NCI-H1436 treated with DMSO at 0.1 percent for 48 hours (cell line): Measurements from ENCODE around the gene ERVH48-1.
"Not testable (repeated sequence)": the region's sequence is repeated elsewhere in the genome, so short reads cannot be mapped to it uniquely, and the experiment has no call there.

Experiments used
- DNase-seq: peaks from one replicate; lab custom pipeline; 2025; lab: John Stamatoyannopoulos, UW

Gene ERVH48-1

GRCh38 chr21:42925114-42925926 is at the start of gene ERVH48-1:
Gene ERVH48-1, minus strand, starts transcription at chr21:42925630. Its CDS starts 6,624 bp downstream, at chr21:42919006.
- no peak for DNase-seq

DNA sequence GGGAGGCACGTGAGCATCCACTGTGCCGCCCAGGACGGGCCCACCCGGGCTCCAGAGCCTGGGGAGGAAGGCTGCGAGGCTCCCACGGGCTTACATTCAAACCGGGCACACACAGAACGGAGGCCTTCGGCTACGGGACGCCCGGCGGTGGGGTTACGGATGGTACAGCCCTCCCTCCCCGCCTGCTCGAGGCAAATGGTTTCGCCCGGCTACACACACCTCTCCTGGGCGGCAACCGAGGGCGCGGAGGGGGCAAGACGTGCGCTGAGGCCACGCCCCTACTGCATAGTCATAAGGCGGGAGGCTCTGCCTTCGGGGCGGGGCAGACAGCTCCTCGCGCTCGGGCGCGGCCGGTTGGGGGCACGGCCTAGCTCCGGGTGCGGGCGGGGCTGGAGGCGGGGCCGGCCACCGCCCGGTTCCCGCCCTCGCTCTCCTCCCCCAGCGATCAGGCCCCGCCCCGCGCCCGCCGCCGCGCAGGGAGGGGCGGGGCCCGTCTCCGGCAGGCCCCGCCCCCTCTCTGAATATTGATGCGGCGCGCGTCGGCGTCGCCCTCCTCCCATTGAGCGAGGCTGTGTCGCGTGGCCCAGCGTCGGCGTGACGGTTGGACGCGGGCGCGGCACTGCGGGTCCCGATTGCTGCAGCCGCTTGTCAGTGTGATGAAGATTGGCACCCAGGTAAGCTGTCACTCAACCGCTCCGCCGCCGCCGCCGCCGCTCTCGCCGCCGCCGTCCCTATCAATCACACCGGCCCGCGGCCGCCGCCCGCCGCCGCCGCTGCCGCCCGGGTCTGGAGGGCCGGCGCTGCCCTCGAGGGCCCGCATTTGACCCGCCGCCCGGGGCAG is 48.8 kb upstream of the ERVH48-1 start, which contains the start of gene PKNOX1:
Gene PKNOX1, plus strand, starts transcription at position 572 of the 841 bp plus-strand sequence. CDS start 29,820 bp downstream, outside the sequence.
- DNase-seq, result peak; percentile 96

GRCh38 chr21:42973309-42973990 is 48.0 kb upstream of the ERVH48-1 start:
- DNase-seq, result no peak

- DNase-seq, result no peak
Observed at GRCh38 chr21:42971897-42972275, 46.5 kb upstream of the ERVH48-1 start.

DNA sequence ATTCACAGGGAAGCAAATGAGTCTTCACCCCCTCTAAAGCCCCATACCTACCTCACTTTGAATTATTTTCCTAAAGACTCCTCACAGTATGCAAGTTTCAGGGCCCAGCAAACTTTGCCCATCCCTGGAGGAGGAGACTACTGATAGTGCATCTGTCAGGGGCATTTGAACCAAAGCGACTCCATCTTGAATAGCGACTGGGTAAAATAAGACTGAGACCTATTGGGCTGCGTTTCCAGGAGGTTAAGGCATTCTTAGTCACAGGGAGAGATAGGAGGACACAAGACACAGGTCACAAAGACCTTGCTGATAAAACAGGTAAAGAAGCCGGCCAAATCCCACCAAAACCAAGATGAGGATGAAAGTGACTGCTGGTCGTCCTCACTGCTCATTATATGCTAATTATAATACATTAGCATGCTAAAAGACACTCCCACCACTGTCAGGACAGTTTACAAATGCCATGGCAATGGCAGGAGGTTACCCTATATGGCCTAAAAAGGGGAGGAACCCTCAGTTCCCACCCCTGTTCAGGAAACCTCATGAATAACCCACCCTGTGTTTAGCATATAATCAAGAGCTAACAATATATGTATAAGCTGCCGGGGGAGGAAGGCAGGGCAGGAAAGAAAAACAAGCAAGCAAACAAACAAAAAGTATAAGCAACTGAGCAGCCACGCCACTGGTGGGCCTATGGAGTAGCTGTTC is 45.7 kb upstream of the ERVH48-1 start:
- DNase-seq, result no peak

- no peak for DNase-seq
Observed at GRCh38 chr21:42969193-42969600, 43.8 kb upstream of the ERVH48-1 start.

- not testable (repeated sequence) for DNase-seq
Observed at GRCh38 chr21:42967616-42968015, 42.2 kb upstream of the ERVH48-1 start.

DNA sequence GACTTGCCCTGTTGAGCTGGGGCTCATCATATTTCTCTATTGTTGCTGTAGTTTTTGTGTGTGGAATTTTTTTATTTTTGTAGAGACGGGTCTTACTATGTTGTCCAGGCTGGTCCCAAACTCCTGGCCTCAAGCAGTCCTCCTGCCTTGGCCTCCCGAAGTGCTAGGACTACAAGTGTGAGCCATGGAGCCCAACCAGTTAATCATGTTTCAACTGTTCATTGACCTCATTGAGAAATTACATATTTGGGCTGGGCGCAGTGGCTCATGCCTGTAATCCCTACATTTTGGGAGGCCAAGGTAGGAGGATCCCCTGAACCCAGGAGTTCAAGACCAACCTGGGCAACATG is 39.8 kb upstream of the ERVH48-1 start:
- DNase-seq, result no peak

DNA sequence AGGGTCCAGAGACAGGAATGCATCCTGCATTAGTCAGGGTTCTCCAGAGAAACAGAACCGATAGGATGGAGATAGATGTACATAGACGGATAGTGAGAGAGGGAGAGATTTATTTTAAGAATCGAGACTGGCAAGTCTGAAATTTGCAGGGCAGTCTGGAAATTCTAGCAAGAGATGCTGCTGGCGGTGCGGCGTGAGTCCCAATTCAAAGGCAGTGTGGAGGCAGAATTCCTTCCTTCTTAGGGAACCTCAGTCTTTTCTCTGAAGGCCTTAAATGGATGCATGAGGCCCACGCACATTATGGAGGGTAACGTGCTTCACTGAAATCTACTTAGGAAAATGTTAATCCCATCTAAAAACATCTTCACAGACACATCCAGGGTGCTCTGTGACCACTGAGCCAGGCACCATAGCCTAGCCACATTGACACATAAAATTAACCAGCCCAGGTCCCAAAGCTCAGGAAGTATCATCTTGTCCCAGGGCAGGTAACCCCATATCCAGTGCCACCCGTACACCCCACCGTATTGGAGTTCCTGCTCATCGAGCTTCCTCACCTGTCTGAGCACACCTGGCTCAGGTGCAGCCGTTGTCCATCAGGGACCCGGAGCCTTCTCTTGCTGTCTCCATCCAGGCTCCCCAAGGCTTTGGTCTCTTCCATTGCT is 39.2 kb upstream of the ERVH48-1 start:
- DNase-seq, result no peak

DNA sequence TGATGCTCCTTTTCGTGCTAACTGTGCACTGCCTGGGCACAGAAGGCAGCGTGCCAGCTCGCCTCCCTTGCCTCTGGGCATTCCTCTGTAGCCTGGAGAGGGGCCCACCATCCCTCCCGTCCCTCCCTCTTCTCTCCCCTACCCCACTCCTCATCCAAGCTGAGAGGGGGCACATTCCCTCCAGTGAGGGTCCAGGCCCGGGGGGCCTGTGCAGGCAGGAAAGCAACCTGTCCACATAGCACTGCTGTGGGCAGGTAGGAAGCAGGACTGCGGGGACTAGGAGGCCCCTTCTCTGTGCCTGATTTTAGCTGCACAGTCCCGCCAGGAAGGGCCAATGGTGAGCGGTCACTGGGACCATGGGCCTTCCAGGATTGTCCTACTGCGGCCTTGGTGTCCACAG is 38.7 kb upstream of the ERVH48-1 start:
- DNase-seq, result no peak

DNA sequence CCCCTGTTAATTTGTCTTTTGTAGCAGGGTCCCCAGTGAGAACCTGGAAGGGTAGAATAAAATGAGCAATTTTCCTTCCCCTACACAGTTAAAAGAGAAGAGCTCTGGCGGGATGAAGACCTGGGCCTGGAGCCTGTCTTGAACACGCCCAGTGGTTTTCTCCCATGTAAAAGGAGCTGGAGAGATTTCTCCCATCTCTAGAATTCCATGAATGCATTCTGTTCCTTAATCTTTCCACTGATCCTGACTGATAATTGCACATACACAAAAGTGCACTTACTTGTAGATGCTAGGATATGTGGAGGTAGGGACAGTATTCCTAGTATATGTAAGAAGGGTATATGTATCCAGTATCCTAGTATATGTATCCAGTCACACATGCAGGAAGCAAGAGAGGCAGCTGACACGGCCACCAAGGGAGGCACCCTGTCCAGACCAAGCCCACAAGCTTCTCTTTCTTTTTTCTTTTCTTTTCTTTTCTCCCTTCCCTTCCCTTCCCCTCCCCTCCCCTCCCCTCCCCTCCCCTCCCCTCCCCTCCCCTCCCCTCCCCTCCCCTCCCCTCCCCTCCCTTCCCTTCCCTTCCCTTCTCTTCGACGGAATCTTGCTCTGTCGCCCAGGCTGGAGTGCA is 37.1 kb upstream of the ERVH48-1 start:
- no peak for DNase-seq

DNA sequence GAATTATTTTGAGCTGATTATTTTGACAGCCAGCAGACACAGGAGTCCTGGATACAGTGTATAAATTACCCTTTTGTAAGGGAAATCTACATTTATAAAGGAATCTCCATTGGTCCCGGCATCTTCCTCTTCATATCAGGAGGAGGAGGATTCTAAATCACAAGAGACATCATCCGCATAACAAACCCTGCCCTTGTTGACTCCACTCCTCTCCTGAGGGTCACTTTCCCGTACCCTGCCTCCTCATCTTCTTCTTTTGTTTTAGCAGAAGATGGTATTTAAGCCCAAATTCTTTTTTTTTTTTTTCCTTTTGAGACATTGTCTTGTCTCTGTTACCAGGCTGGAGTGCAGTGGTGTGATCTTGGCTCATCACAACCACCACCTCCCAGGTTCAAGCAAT is 34.3 kb upstream of the ERVH48-1 start:
- DNase-seq, result no peak

GRCh38 chr21:42958122-42958521 is 32.7 kb upstream of the ERVH48-1 start:
- DNase-seq, result not testable (repeated sequence)

DNA sequence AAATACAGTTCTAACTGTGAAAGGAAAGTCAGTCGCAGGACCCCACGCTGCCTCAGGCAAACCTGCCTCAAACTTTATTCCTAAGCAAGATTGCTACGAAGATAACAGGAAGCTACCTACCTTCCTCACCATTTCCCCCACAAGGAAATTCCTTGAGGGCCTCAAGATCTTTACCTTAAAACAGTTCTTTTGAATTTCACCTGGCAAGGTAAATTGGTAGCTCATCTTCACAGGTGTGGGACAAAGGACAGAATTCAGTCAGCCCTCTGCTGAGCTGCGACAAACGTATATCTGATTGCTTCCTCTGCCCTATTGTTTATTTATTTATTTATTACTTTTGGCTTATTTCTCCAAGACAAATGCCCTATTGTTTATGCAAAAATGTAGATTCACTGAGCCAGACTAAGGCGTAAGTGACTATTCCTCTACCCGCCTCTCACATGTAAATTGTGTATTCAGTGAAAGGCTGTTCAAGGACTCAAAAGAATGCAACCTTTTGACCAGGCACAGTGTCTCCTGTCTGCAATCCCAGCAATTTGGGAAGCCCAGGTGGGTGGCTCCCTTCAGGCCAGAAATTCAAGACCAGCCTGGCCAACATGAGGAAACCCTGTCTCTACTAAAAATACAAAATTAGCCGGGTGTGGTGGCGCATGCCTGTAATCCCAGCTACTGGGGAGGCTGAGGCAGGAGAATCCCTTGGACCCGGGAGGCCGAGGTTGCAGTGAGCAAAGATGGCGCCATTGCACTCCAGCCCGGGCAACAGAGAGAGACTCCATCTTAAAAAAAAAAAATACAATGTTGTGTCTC is 31.6 kb upstream of the ERVH48-1 start:
- DNase-seq, result no peak

GRCh38 chr21:42951193-42951592 is 25.8 kb upstream of the ERVH48-1 start:
- DNase-seq, result not testable (repeated sequence)

GRCh38 chr21:42949094-42949755 is 23.8 kb upstream of the ERVH48-1 start:
- not testable (repeated sequence) for DNase-seq

DNA sequence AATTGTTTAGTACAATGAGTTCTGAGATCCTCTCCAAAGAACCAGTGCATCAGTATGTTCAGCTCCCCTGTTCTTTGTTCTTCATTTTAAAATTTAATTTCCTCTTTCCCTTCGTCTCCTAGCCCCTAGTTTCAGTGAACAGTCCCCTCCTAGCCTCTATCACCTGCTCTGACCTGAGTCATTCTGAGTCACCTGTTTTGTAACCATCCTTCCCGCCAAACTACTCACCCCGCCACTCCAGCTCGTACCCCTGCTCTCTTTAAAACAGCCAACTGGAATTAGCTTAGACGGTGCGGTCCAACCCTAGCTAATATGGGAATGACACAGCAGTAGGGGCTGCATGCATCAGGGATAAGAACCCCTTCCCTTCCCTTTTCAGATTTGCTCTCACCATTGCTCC is 16.8 kb upstream of the ERVH48-1 start:
- no peak for DNase-seq

GRCh38 chr21:42941696-42942085 is 16.3 kb upstream of the ERVH48-1 start:
- DNase-seq, result no peak
